ENCODE measurements around the gene DPP10.

Gene DPP10

DNA sequence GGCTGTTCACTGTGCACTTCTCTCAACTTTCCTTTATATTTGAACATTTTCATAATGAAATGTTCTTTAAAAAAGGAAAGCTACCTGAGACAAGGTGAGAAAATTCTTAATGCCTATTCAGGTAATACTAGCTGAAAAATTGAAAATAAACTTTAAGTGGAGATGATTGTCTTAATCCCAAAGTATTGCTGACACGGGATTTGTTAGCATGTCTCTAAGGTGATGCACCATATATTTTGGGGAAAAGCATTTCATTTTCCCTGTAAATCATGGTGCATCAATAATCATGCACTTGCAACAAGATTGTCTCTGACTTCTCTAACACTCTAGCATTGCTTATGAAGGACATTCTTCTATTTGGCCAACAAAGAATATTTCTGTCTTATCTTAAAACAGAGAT is 848.0 kb downstream of the DPP10 start:
- H3K36me3 ChIP-seq (ENCODE audit: insufficient read depth, low read length): no peaks in the 10 kb centered on the region
- no peak for TF ChIP-seq EZH2phosphoT487 (IDR thresholded peaks at IDR 0.05; ENCODE audit: borderline replicate concordance)
- TF ChIP-seq, protein P1, sequence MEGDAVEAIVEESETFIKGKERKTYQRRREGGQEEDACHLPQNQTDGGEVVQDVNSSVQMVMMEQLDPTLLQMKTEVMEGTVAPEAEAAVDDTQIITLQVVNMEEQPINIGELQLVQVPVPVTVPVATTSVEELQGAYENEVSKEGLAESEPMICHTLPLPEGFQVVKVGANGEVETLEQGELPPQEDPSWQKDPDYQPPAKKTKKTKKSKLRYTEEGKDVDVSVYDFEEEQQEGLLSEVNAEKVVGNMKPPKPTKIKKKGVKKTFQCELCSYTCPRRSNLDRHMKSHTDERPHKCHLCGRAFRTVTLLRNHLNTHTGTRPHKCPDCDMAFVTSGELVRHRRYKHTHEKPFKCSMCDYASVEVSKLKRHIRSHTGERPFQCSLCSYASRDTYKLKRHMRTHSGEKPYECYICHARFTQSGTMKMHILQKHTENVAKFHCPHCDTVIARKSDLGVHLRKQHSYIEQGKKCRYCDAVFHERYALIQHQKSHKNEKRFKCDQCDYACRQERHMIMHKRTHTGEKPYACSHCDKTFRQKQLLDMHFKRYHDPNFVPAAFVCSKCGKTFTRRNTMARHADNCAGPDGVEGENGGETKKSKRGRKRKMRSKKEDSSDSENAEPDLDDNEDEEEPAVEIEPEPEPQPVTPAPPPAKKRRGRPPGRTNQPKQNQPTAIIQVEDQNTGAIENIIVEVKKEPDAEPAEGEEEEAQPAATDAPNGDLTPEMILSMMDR (conservative IDR thresholded peaks at IDR 0.05; ENCODE audit: low read length): no peak
- no peaks in the 10 kb centered on the region for H3K27me3 ChIP-seq (ENCODE audit: insufficient read depth, low read length, poor library complexity, severe bottlenecking)
- H3K9ac ChIP-seq (ENCODE audit: low read depth, low read length, poor library complexity, severe bottlenecking): no peak overlapping the region
- no peak overlapping the region for H3K4me3 ChIP-seq (ENCODE audit: low read length, poor library complexity, severe bottlenecking)
- no peak overlapping the region for H3K4me2 ChIP-seq (ENCODE audit: low read depth, low read length, poor library complexity, severe bottlenecking)
- no peaks in the 10 kb centered on the region for H4K20me1 ChIP-seq (ENCODE audit: insufficient read depth, low read length, poor library complexity, severe bottlenecking)
- H3F3A ChIP-seq (ENCODE audit: low read depth): no peaks in the 10 kb centered on the region
- H3K9me3 ChIP-seq (ENCODE audit: insufficient read depth, low read depth, low read length): no peaks in the 10 kb centered on the region
- no peak overlapping the region for H2AFZ ChIP-seq (ENCODE audit: low read length)
- H3K4me1 ChIP-seq (ENCODE audit: insufficient read depth, low read length, poor library complexity, severe bottlenecking): no peaks in the 10 kb centered on the region
- no peaks in the 10 kb centered on the region for H3K9me2 ChIP-seq (replicated peaks; ENCODE audit: low read depth, low read length)
- H3K79me2 ChIP-seq (ENCODE audit: insufficient read depth, low read length): no peaks in the 10 kb centered on the region

DNA sequence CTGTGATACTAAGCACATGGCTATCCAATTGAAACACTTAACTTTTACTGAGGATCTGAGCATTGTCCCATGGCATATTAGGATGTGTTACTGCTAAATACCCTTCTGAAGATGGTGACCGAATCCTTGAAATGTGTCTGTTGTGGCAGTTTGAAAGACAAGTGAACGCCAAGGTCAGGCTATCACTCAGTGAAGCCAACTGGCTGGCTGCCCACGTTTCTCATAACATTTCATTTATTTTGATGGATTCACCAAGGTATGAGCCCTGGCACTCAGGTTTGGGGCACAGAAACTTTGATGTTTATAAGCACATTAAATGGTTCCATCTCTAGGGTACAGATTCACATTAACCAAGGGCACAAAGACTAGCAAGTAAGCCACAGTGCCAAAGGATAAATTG is 850.3 kb downstream of the DPP10 start:
- no peaks in the 10 kb centered on the region for H3F3A ChIP-seq (ENCODE audit: low read depth)
- H3K27me3 ChIP-seq (ENCODE audit: insufficient read depth, low read length, poor library complexity, severe bottlenecking): no peaks in the 10 kb centered on the region
- H3K4me3 ChIP-seq (ENCODE audit: low read length, poor library complexity, severe bottlenecking): no peak overlapping the region
- no peaks in the 10 kb centered on the region for H3K4me1 ChIP-seq (ENCODE audit: insufficient read depth, low read length, poor library complexity, severe bottlenecking)
- no peaks in the 10 kb centered on the region for H3K9me2 ChIP-seq (replicated peaks; ENCODE audit: low read depth, low read length)
- no peaks in the 10 kb centered on the region for H3K79me2 ChIP-seq (ENCODE audit: insufficient read depth, low read length)
- no peaks in the 10 kb centered on the region for H4K20me1 ChIP-seq (ENCODE audit: insufficient read depth, low read length, poor library complexity, severe bottlenecking)
- TF ChIP-seq, protein P1 (conservative IDR thresholded peaks at IDR 0.05; ENCODE audit: low read length): no peak
- no peak for TF ChIP-seq EZH2phosphoT487 (IDR thresholded peaks at IDR 0.05; ENCODE audit: borderline replicate concordance)
- H3K9me3 ChIP-seq (ENCODE audit: insufficient read depth, low read depth, low read length): no peaks in the 10 kb centered on the region
- no peak overlapping the region for H2AFZ ChIP-seq (ENCODE audit: low read length)
- H3K9ac ChIP-seq (ENCODE audit: low read depth, low read length, poor library complexity, severe bottlenecking): no peak overlapping the region
- H3K36me3 ChIP-seq (ENCODE audit: insufficient read depth, low read length): no peaks in the 10 kb centered on the region
- no peak overlapping the region for H3K4me2 ChIP-seq (ENCODE audit: low read depth, low read length, poor library complexity, severe bottlenecking)

DNA sequence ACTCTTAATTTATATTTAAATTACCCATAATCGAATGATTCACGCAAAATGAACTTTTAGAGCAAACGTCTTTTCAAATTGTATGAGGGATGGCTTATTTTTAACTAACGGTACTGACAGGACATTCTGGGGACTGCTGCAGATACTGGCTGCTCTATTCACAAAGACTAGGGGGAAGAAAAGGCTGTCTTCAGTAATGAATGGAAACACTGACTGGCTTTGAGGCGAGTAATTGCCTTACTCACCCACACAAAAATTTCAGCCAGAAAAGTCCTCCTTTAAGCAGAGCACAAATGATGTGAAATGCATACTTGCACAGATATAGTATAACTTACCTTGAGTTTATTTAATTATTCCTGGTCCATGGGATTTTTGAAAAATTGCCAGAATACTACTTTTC is 852.6 kb downstream of the DPP10 start:
- Histone ChIP-seq H3K9me3 (ENCODE audit: insufficient read depth, low read depth, low read length) (no peaks in the 10 kb centered on the region), H2AFZ (ENCODE audit: low read length) (no peak overlapping the region), H3K9me2 (replicated peaks; ENCODE audit: low read depth, low read length) (no peaks in the 10 kb centered on the region), H3K4me2 (ENCODE audit: low read depth, low read length, poor library complexity, severe bottlenecking) (no peak overlapping the region), H3K36me3 (ENCODE audit: insufficient read depth, low read length) (no peaks in the 10 kb centered on the region), H3K9ac (ENCODE audit: low read depth, low read length, poor library complexity, severe bottlenecking) (no peak overlapping the region), H3K79me2 (ENCODE audit: insufficient read depth, low read length) (no peaks in the 10 kb centered on the region), H4K20me1 (ENCODE audit: insufficient read depth, low read length, poor library complexity, severe bottlenecking) (no peaks in the 10 kb centered on the region), H3K27me3 (ENCODE audit: insufficient read depth, low read length, poor library complexity, severe bottlenecking) (no peaks in the 10 kb centered on the region), H3K4me3 (ENCODE audit: low read length, poor library complexity, severe bottlenecking) (no peak overlapping the region), H3F3A (ENCODE audit: low read depth) (no peaks in the 10 kb centered on the region), H3K4me1 (ENCODE audit: insufficient read depth, low read length, poor library complexity, severe bottlenecking) (no peaks in the 10 kb centered on the region)
- no peak for TF ChIP-seq EZH2phosphoT487 (IDR thresholded peaks at IDR 0.05; ENCODE audit: borderline replicate concordance)
- TF ChIP-seq, protein P1 (conservative IDR thresholded peaks at IDR 0.05; ENCODE audit: low read length): no peak
